HepG2 (cell line): ENCODE results near the gene MPV17L. TPM values are rescaled to one million over a fixed set of nuclear protein-coding genes. Genes with fewer than 3 reads are reported as not detected.
A peak's percentile ranks its signal among the peaks of the same experiment; 100 is the strongest.

Source experiments
- ATAC-seq: fragments of 200-7000 bp; cut with Tn5 transposase; 3 replicates; pipeline ENCODE4 v1.9.1; 2020; ENCODE audit warnings: mild to moderate bottlenecking, moderate library complexity
- BruUV-seq: library from RNA; stranded (reverse); fragments of 400-500 nt; replicated peaks from 2 replicates; lab custom pipeline; 2021; lab: Mats Ljungman, UMichigan
- CTCF ChIA-PET: fragments of 300-600 bp; formaldehyde crosslinking; extraction: SDS; loops from one replicate; lab custom pipeline; 2021; ENCODE audit warnings: low total read pairs, inconsistent platforms, low intra/inter-chr PET ratio; lab: Yijun Ruan, JAX
- POLR2A ChIA-PET: fragments of 350-600 bp; sonication (Branson Sonifier 250); formaldehyde crosslinking; loops from one replicate; lab custom pipeline; 2020; ENCODE audit warnings: antibody characterized with exemption, inconsistent platforms; lab: Yijun Ruan, JAX
- DNase-seq: peaks from one replicate; pipeline ENCODE4 v3.0.0-alpha.2; 2015; ENCODE audit warnings: low spot score
- FAIRE-seq: peaks from 3 replicates; lab custom pipeline; 2011; peaks lifted over from hg19 to GRCh38; lab: Jason Lieb, UNC
- H2AFZ ChIP-seq: one replicate; pipeline ENCODE4 v1.6.1; 2011; ENCODE audit warnings: low read length, inconsistent platforms
- H3K27ac ChIP-seq: fragments of 300-600 bp; 3 replicates; pipeline ENCODE4 v1.8.0; 2011; ENCODE audit warnings: mixed run types, mild to moderate bottlenecking, mixed read lengths, low read length, inconsistent platforms; ENCODE audit not compliant: insufficient read depth; ENCODE audit errors: extremely low read length
- H3K27me3 ChIP-seq, 2 experiments: fragments of 200-600 bp in 1 of 2; 2 replicates in 1 of 2; 3 replicates in 1 of 2; pipeline versions ENCODE4 v1.6.0 to v1.8.0; 2011; ENCODE audit warnings: low read length in 2 of 2, mild to moderate bottlenecking in 2 of 2, moderate library complexity in 2 of 2, inconsistent platforms in 1 of 2; ENCODE audit not compliant: insufficient read depth in 2 of 2, control insufficient read depth in 1 of 2
- H3K36me3 ChIP-seq, 2 experiments: fragments of 200-600 bp in 1 of 2; replicated peaks in 1 of 2; 2 replicates in 1 of 2; 3 replicates in 1 of 2; pipeline versions ENCODE4 v1.5.1 to v1.8.0; 2011; ENCODE audit warnings: low read length in 2 of 2, inconsistent platforms in 1 of 2; ENCODE audit not compliant: insufficient read depth in 2 of 2, control insufficient read depth in 1 of 2
- H3K4me1 ChIP-seq: 2 replicates; pipeline ENCODE4 v1.5.1; 2012; ENCODE audit warnings: low read length, inconsistent platforms; ENCODE audit not compliant: insufficient read depth
- H3K4me2 ChIP-seq: 2 replicates; pipeline ENCODE4 v1.6.0; 2011; ENCODE audit warnings: low read depth, low read length, inconsistent platforms
- H3K4me3 ChIP-seq, 3 experiments: fragments of 200-600 bp in 1 of 3; sonication (generic), shearing (Covaris generic) in 1 of 3; replicated peaks in 1 of 3; 2 replicates each; pipeline ENCODE4 v1.5.1; 2011 to 2016; ENCODE audit warnings: low read length in 3 of 3, inconsistent platforms in 2 of 3, low read depth in 2 of 3, mild to moderate bottlenecking in 2 of 3, control low read depth in 1 of 3, mixed read lengths in 1 of 3; ENCODE audit not compliant: insufficient read depth in 1 of 3
- H3K79me2 ChIP-seq: one replicate; pipeline ENCODE4 v1.6.1; 2011; ENCODE audit warnings: low read length, inconsistent platforms; ENCODE audit not compliant: insufficient read depth
- H3K9ac ChIP-seq: 2 replicates; pipeline ENCODE4 v1.6.0; 2011; ENCODE audit warnings: mild to moderate bottlenecking, low read depth, low read length, inconsistent platforms; ENCODE audit not compliant: insufficient read depth
- H3K9me3 ChIP-seq: 2 replicates; pipeline ENCODE4 v1.5.1; 2012; ENCODE audit warnings: mild to moderate bottlenecking, low read length
- H4K20me1 ChIP-seq: 2 replicates; pipeline ENCODE4 v1.6.0; 2011; ENCODE audit warnings: inconsistent platforms, mild to moderate bottlenecking, low read length, moderate library complexity; ENCODE audit not compliant: insufficient read depth
- ADNP ChIP-seq: sonication (generic); formaldehyde crosslinking; IDR thresholded peaks from 2 replicates; pipeline ENCODE4 v1.4.0; 2020; ENCODE audit warnings: missing genetic modification reagents
- CTCF ChIP-seq: sonication (generic); formaldehyde crosslinking; IDR thresholded peaks from 2 replicates; pipeline ENCODE4 v1.5.0; 2020; ENCODE audit warnings: mild to moderate bottlenecking, missing genetic modification reagents, moderate library complexity
- DRAP1 ChIP-seq: IDR thresholded peaks from 2 replicates; pipeline ENCODE4 v1.6.1; 2016; ENCODE audit warnings: missing genetic modification reagents, missing compliant biosample characterization
- ESRRA ChIP-seq: sonication (generic); formaldehyde crosslinking; IDR thresholded peaks from 2 replicates; pipeline ENCODE4 v1.5.1; 2020; ENCODE audit warnings: mild to moderate bottlenecking, low read depth, missing genetic modification reagents
- FOXP4 ChIP-seq: sonication (generic); formaldehyde crosslinking; IDR thresholded peaks from 2 replicates; pipeline ENCODE4 v1.4.0; 2020; ENCODE audit warnings: missing genetic modification reagents
- HNF4A ChIP-seq: sonication (generic); formaldehyde crosslinking; IDR thresholded peaks from 2 replicates; pipeline ENCODE4 v1.4.0; 2020; ENCODE audit warnings: missing genetic modification reagents
- HNF4G ChIP-seq, 2 experiments: sonication (generic) in 1 of 2; formaldehyde crosslinking in 1 of 2; IDR thresholded peaks; 2 replicates each; pipeline versions ENCODE4 v1.4.0 to v1.6.1; 2011 to 2020; ENCODE audit warnings: borderline replicate concordance in 2 of 2, low read depth in 2 of 2, mild to moderate bottlenecking in 2 of 2, low read length in 1 of 2, missing genetic modification reagents in 1 of 2, moderate library complexity in 1 of 2
- KDM1A ChIP-seq: IDR thresholded peaks from 2 replicates; pipeline ENCODE4 v1.6.1; 2016; ENCODE audit warnings: missing compliant biosample characterization
- KLF6 ChIP-seq: IDR thresholded peaks from 2 replicates; pipeline ENCODE4 v1.8.0; 2016; ENCODE audit warnings: missing biosample characterization, missing genetic modification reagents
- MXI1 ChIP-seq: IDR thresholded peaks from 3 replicates; pipeline ENCODE4 v1.6.1; 2012; ENCODE audit warnings: low read depth, low read length, inconsistent platforms, borderline replicate concordance
- NCOR1 ChIP-seq: fragments of 200-600 bp; sonication (generic); IDR thresholded peaks from 2 replicates; pipeline ENCODE4 v1.7.0; 2017; ENCODE audit warnings: antibody characterized with exemption, low read length, borderline replicate concordance
- U2AF1 ChIP-seq: fragments of 200-400 bp; formaldehyde crosslinking; optimal IDR thresholded peaks from 2 replicates; pipeline ENCODE3; 2017; ENCODE audit warnings: mild to moderate bottlenecking, low read depth, low read length
- ZMYM3 ChIP-seq: sonication (generic); formaldehyde crosslinking; IDR thresholded peaks from 2 replicates; pipeline ENCODE4 v1.5.1; 2020; ENCODE audit warnings: mild to moderate bottlenecking, missing genetic modification reagents
- ZNF30 ChIP-seq: sonication (generic); formaldehyde crosslinking; IDR thresholded peaks from 2 replicates; pipeline ENCODE4 v1.5.0; 2020; ENCODE audit warnings: mild to moderate bottlenecking, missing genetic modification reagents
- ZNF326 ChIP-seq: sonication (generic); formaldehyde crosslinking; IDR thresholded peaks from 2 replicates; pipeline ENCODE4 v1.4.0; 2020; ENCODE audit warnings: missing genetic modification reagents, borderline replicate concordance
- ZNF329 ChIP-seq: sonication (generic); formaldehyde crosslinking; IDR thresholded peaks from 2 replicates; pipeline ENCODE4 v1.9.0; 2021; ENCODE audit warnings: low read depth, mild to moderate bottlenecking, missing genetic modification reagents
- ZNF558 ChIP-seq: sonication (generic); formaldehyde crosslinking; IDR thresholded peaks from 2 replicates; pipeline ENCODE4 v1.9.0; 2022; ENCODE audit warnings: mild to moderate bottlenecking, missing genetic modification reagents, borderline replicate concordance
- ZNF629 ChIP-seq: sonication (generic); formaldehyde crosslinking; conservative IDR thresholded peaks from 2 replicates; pipeline ENCODE4 v1.5.0; 2020; ENCODE audit warnings: missing genetic modification reagents
- ZNF747 ChIP-seq: sonication (generic); formaldehyde crosslinking; IDR thresholded peaks from 2 replicates; pipeline ENCODE4 v1.8.1; 2023; ENCODE audit warnings: missing genetic modification reagents, mild to moderate bottlenecking, borderline replicate concordance
- ZZZ3 ChIP-seq: sonication (generic); formaldehyde crosslinking; IDR thresholded peaks from 2 replicates; pipeline ENCODE4 v1.4.0; 2020; ENCODE audit warnings: missing genetic modification reagents, mild to moderate bottlenecking, borderline replicate concordance
- WGBS: methylation state at CpG from one replicate; pipeline ENCODE4 v1.1.6; 2017; ENCODE audit warnings: low lambda C conversion rate; 5-methylcytosine and 5-hydroxymethylcytosine counted together
- in situ Hi-C: cut with HindIII; loops from 2 replicates; pipeline ENCODE4 v1.10.0; 2017; ENCODE audit warnings: low pct_unique_long_range_greater_than_20kb; ENCODE audit not compliant: extremely low pct_ligation_motif_present
- intact Hi-C: fragments of 100-400 bp; cut with micrococcal nuclease; formaldehyde crosslinking; loops from one replicate; pipeline ENCODE4 v1.10.0; 2022; ENCODE audit not compliant: unreplicated experiment
- polyA plus RNA-seq, 8 experiments: library from polyadenylated mRNA; depleted of rRNA in 3 of 8; stranded (reverse) in 7 of 8; unstranded in 1 of 8; fragments of >200 nt; fragmentation: Illumina TruSeq in 4 of 8; extraction: Trizol in 4 of 8; gene quantifications; 2 replicates each; pipeline versions ENCODE4 v1.2.1 to v1.2.3, GENCODE V29; 2011 to 2016; ENCODE audit warnings: low read depth in 4 of 8, missing spikeins in 1 of 8, mixed read lengths in 1 of 8; ENCODE audit not compliant: insufficient read depth in 1 of 8
- total RNA-seq, 5 experiments: library from RNA; depleted of rRNA; stranded (reverse); fragments of >200 nt; fragmentation: Illumina TruSeq; extraction: Trizol; gene quantifications; 2 replicates each; pipeline ENCODE4 v1.2.3, GENCODE V29; 2016; ENCODE audit warnings: low read depth in 1 of 5

Gene MPV17L
- total and polyA plus RNA-seq, 2 of the 13 experiments (the other 11 are each of a cell fraction or from before 2014, with no cell fraction given), result 34.7 to 63.8 TPM

GRCh38 chr16:15435216-15435864 is 39.8 kb downstream of the MPV17L start (continued):
- no peak for TF ChIP-seq KLF6 (CRISPR knock-in tag)
- TF ChIP-seq ZNF747 (CRISPR knock-in tag), result no peak
- no peak for TF ChIP-seq ZNF329
- no peak for TF ChIP-seq ZNF558 (CRISPR knock-in tag)
- TF ChIP-seq DRAP1 (CRISPR knock-in tag), result no peak
- peak; percentile 39; the same call in 1 of the 2 replicates for TF ChIP-seq CTCF
- no peak for TF ChIP-seq ZZZ3 (CRISPR knock-in tag)
- no peak for TF ChIP-seq MXI1
- no peak for TF ChIP-seq U2AF1
- TF ChIP-seq, all 625 proteins: peak for 13

GRCh38 chr16:15439102-15439501 is 43.5 kb downstream of the MPV17L start:
- in situ Hi-C loops, result no loop called here
- Histone ChIP-seq H3K9me3 (no peaks in the 10 kb centered on the region), H3K9ac (no peak overlapping the region), H4K20me1 (no peaks in the 10 kb centered on the region), H2AFZ (no peak overlapping the region), H3K4me3 (no peak overlapping the region), H3K4me2 (no peak overlapping the region), H3K27ac (no peak overlapping the region), H3K4me1 (peaks cover 57% of the 10 kb centered on the region), H3K27me3 (peaks cover 2 to 24% of the 10 kb centered on the region in 2 experiments; a peak in 4 of 5 replicates), H3K36me3 (no peaks in the 10 kb centered on the region), H3K79me2 (no peaks in the 10 kb centered on the region)
- CTCF ChIA-PET, result no interaction called here
- intact Hi-C loops, result no loop called here
- POLR2A ChIA-PET, result no interaction called here
- DNase-seq, result no peak
- no peak for FAIRE-seq
- ATAC-seq, result no peak
- BruUV-seq, result no TSS peak
- WGBS, result 70% methylated on average over 4 of the region's 4 CpGs
- TF ChIP-seq ZMYM3 (CRISPR knock-in tag) (peak; percentile 87), HNF4A (peak; percentile 58), FOXP4 (no peak), NCOR1 (0 out of 2 replicates have a peak, but pooled peaks have one; percentile 37), ADNP (CRISPR knock-in tag) (0 out of 2 replicates have a peak, but pooled peaks have one; percentile 63), KDM1A (CRISPR knock-in tag) (peak; percentile 81; the same call in 1 of the 2 replicates), HNF4G (IDR thresholded peaks at IDR 0.05; ENCODE audit: borderline replicate concordance, low read depth, low read length) (0 out of 2 replicates have a peak, but pooled peaks have one; percentile 6), HNF4G (CRISPR knock-in tag; IDR thresholded peaks at IDR 0.05; ENCODE audit: borderline replicate concordance, low read depth) (no peak), ESRRA (CRISPR knock-in tag) (no peak), ZNF629 (CRISPR knock-in tag) (peak; percentile 96), ZNF326 (CRISPR knock-in tag) (no peak), ZNF30 (CRISPR knock-in tag) (no peak)
